Bronchial epithelial cell (primary cell): Measurements from ENCODE around the gene TRIM17. TPM values are rescaled to one million over a fixed set of nuclear protein-coding genes. Genes with fewer than 3 reads are reported as not detected.
A peak's percentile ranks its signal among the peaks of the same experiment; 100 is the strongest.

Experiments
- DNase-seq: peaks from one replicate; pipeline ENCODE4 v3.0.0-alpha.2; 2010; ENCODE audit warnings: low read depth
- FAIRE-seq: peaks from 2 replicates; lab custom pipeline; 2011; peaks lifted over from hg19 to GRCh38; lab: Jason Lieb, UNC
- H3K27me3 ChIP-seq: 2 replicates; pipeline ENCODE4 v1.5.1; 2011; ENCODE audit warnings: low read length; ENCODE audit not compliant: control insufficient read depth, insufficient read depth
- H3K36me3 ChIP-seq: 2 replicates; pipeline ENCODE4 v1.5.1; 2011; ENCODE audit warnings: low read length; ENCODE audit not compliant: control insufficient read depth, insufficient read depth
- H3K4me3 ChIP-seq: 2 replicates; pipeline ENCODE4 v1.5.1; 2011; ENCODE audit warnings: mild to moderate bottlenecking, low read depth, low read length, control low read depth
- CTCF ChIP-seq: IDR thresholded peaks from 2 replicates; pipeline ENCODE4 v1.5.1; 2011; ENCODE audit warnings: mild to moderate bottlenecking, moderate library complexity, low read length, control low read depth, inconsistent platforms; ENCODE audit not compliant: insufficient read depth, severe bottlenecking
- total RNA-seq: library from RNA; depleted of rRNA; stranded (reverse); fragments of >200 nt; gene quantifications from 2 replicates; pipeline ENCODE4 v1.2.1, GENCODE V29; 2014

Gene TRIM17
- total RNA-seq, 1 donor from 2014 or later, result 1.6 TPM

GRCh38 chr1:228463009-228463558, 46.4 kb upstream of the TRIM17 start:
- Histone ChIP-seq H3K27me3 (peaks cover 24% of the 10 kb centered on the region), H3K4me3 (no peak overlapping the region), H3K36me3 (no peaks in the 10 kb centered on the region)
- no peak for TF ChIP-seq CTCF
- no peak for FAIRE-seq
- DNase-seq, result no peak

- Histone ChIP-seq H3K4me3 (no peak overlapping the region), H3K27me3 (peaks cover 22% of the 10 kb centered on the region), H3K36me3 (no peaks in the 10 kb centered on the region)
- DNase-seq, result no peak
- no peak for FAIRE-seq
- TF ChIP-seq CTCF, result no peak
Measured at GRCh38 chr1:228462560-228462959, 45.9 kb upstream of the TRIM17 start.

GRCh38 chr1:228460821-228461220, 44.2 kb upstream of the TRIM17 start:
- H3K4me3 ChIP-seq, result no peak overlapping the region
- peaks cover 17% of the 10 kb centered on the region for H3K27me3 ChIP-seq
- TF ChIP-seq CTCF, result no peak
- DNase-seq (no peak), FAIRE-seq (no peak)
- no peaks in the 10 kb centered on the region for H3K36me3 ChIP-seq

- DNase-seq, result peak; percentile 53
- FAIRE-seq, result no peak
- Histone ChIP-seq H3K27me3 (peaks cover 8% of the 10 kb centered on the region), H3K36me3 (no peaks in the 10 kb centered on the region), H3K4me3 (peak overlapping the region; percentile 59)
- TF ChIP-seq CTCF, result peak; percentile 75
Measured at GRCh38 chr1:228459091-228459993, 42.7 kb upstream of the TRIM17 start.

- FAIRE-seq (no peak), DNase-seq (peak; percentile 97)
- peak; percentile 54 for TF ChIP-seq CTCF
- Histone ChIP-seq H3K36me3 (no peaks in the 10 kb centered on the region), H3K27me3 (no peaks in the 10 kb centered on the region), H3K4me3 (peak overlapping the region; percentile 59)
Measured at GRCh38 chr1:228457396-228458176, 40.9 kb upstream of the TRIM17 start.
